ENCODE results near the gene BTBD6. TPM values are rescaled to one million over a fixed set of nuclear protein-coding genes. Genes with fewer than 3 reads are reported as not detected.

Gene BTBD6
- polyA plus RNA-seq, 1 experiment, result 27.3 TPM

GRCh38 chr14:105213361-105213760, 35.0 kb upstream of the BTBD6 start:
- Histone ChIP-seq H3K9me3 (ENCODE audit: control insufficient read depth, insufficient read depth, low read length) (peaks cover 3% of the 10 kb centered on the region; the same call in 1 of the 2 replicates), H3K4me3 (ENCODE audit: low read depth, low read length) (no peak overlapping the region), H3K27ac (ENCODE audit: low read depth, low read length) (no peak overlapping the region), H3K27me3 (ENCODE audit: control insufficient read depth, insufficient read depth, low read length) (no peaks in the 10 kb centered on the region)
- no peak for TF ChIP-seq CTCF (IDR thresholded peaks at IDR 0.05; ENCODE audit: low read depth, low read length)
- ChIA-PET POLR2A (interaction anchor here (1.1 kb wide), 1 partner anchor 35 kb away, joined by 4 read pairs; the partner anchor contains the start of gene BTBD6), CTCF (no interaction called here)
- no peak for DNase-seq (ENCODE audit: low read depth, low spot score)

- ChIA-PET POLR2A (interaction anchor here (0.7 kb wide), 1 partner anchor 18 kb away, joined by 4 read pairs; no protein-coding TSS in a partner anchor), CTCF (no interaction called here)
- Histone ChIP-seq H3K9me3 (ENCODE audit: control insufficient read depth, insufficient read depth, low read length) (peaks cover 3% of the 10 kb centered on the region; the same call in 1 of the 2 replicates), H3K27me3 (ENCODE audit: control insufficient read depth, insufficient read depth, low read length) (no peaks in the 10 kb centered on the region), H3K4me3 (ENCODE audit: low read depth, low read length) (no peak overlapping the region), H3K27ac (ENCODE audit: low read depth, low read length) (no peak overlapping the region)
- no peak for TF ChIP-seq CTCF (IDR thresholded peaks at IDR 0.05; ENCODE audit: low read depth, low read length)
- DNase-seq (ENCODE audit: low read depth, low spot score), result no peak
Observed at GRCh38 chr14:105214324-105214915, 33.9 kb upstream of the BTBD6 start.

GRCh38 chr14:105215602-105216001, 32.7 kb upstream of the BTBD6 start:
- TF ChIP-seq CTCF (IDR thresholded peaks at IDR 0.05; ENCODE audit: low read depth, low read length), result no peak
- CTCF ChIA-PET, result no interaction called here
- POLR2A ChIA-PET, result no interaction called here

GRCh38 chr14:105216490-105217247, 31.7 kb upstream of the BTBD6 start:
- H3K27ac ChIP-seq (ENCODE audit: low read depth, low read length), result no peak overlapping the region
- ChIA-PET CTCF (no interaction called here), POLR2A (no interaction called here)
- H3K4me3 ChIP-seq (ENCODE audit: low read depth, low read length), result no peak overlapping the region
- no peak for TF ChIP-seq CTCF (IDR thresholded peaks at IDR 0.05; ENCODE audit: low read depth, low read length)
- peaks cover 3% of the 10 kb centered on the region; the same call in 1 of the 2 replicates for H3K9me3 ChIP-seq (ENCODE audit: control insufficient read depth, insufficient read depth, low read length)
- no peak for DNase-seq (ENCODE audit: low read depth, low spot score)
- H3K27me3 ChIP-seq (ENCODE audit: control insufficient read depth, insufficient read depth, low read length), result no peaks in the 10 kb centered on the region

More at GRCh38 chr14:105215602-105216001, 32.7 kb upstream of the BTBD6 start:
- Histone ChIP-seq H3K9me3 (ENCODE audit: control insufficient read depth, insufficient read depth, low read length) (peaks cover 3% of the 10 kb centered on the region; the same call in 1 of the 2 replicates), H3K4me3 (ENCODE audit: low read depth, low read length) (no peak overlapping the region), H3K27ac (ENCODE audit: low read depth, low read length) (no peak overlapping the region), H3K27me3 (ENCODE audit: control insufficient read depth, insufficient read depth, low read length) (no peaks in the 10 kb centered on the region)
- DNase-seq (ENCODE audit: low read depth, low spot score), result no peak

GRCh38 chr14:105217774-105218173, 30.6 kb upstream of the BTBD6 start:
- POLR2A ChIA-PET, result no interaction called here
- TF ChIP-seq CTCF (IDR thresholded peaks at IDR 0.05; ENCODE audit: low read depth, low read length), result no peak
- CTCF ChIA-PET, result no interaction called here
- Histone ChIP-seq H3K9me3 (ENCODE audit: control insufficient read depth, insufficient read depth, low read length) (peaks cover 3% of the 10 kb centered on the region; the same call in 1 of the 2 replicates), H3K4me3 (ENCODE audit: low read depth, low read length) (no peak overlapping the region), H3K27ac (ENCODE audit: low read depth, low read length) (no peak overlapping the region), H3K27me3 (ENCODE audit: control insufficient read depth, insufficient read depth, low read length) (no peaks in the 10 kb centered on the region)
- no peak for DNase-seq (ENCODE audit: low read depth, low spot score)

Data from AG04450 (cell line).